Esophagus squamous epithelium (tissue), 4 donors: ENCODE data around the gene LDB3.

Source experiments
- CTCF ChIP-seq, 6 experiments: fragments of 450-650 bp in 4 of 6; fragments of 200-600 bp in 2 of 6; sonication (generic) in 2 of 6; IDR thresholded peaks; one replicate each; pipeline ENCODE4 v1.5.1; 2016 to 2019; ENCODE audit warnings: antibody characterized with exemption in 6 of 6, mild to moderate bottlenecking in 4 of 6, moderate library complexity in 4 of 6
- POLR2A ChIP-seq, 4 donors: fragments of 450-650 bp; IDR thresholded peaks; one replicate each; pipeline ENCODE4 v1.6.1; 2017; ENCODE audit warnings: antibody characterized with exemption in 4 of 4, mild to moderate bottlenecking in 4 of 4, moderate library complexity in 3 of 4

- TF ChIP-seq CTCF (IDR thresholded peaks at IDR 0.05), result no peak
- TF ChIP-seq POLR2A (IDR thresholded peaks at IDR 0.05), result no peak
Observed at GRCh38 chr10:86730227-86730626, 61.9 kb downstream of the LDB3 start.
